Measurements from ENCODE around the gene LSM10. TPM values are rescaled to one million over a fixed set of nuclear protein-coding genes. Genes with fewer than 3 reads are reported as not detected.

The LSM10 gene
- total RNA-seq, 4 donors from 2014 or later, result 19.2 to 22.6 (median 21.4) TPM

GRCh38 chr1:36392836-36393235, 4.9 kb downstream of the LSM10 start:
- WGBS, result 92% methylated on average over 4 of the region's 4 CpGs
- TF ChIP-seq EP300 (IDR thresholded peaks at IDR 0.05) (no peak), POLR2AphosphoS5 (IDR thresholded peaks at IDR 0.05) (no peak), CTCF (IDR thresholded peaks at IDR 0.05) (no peak), POLR2A (IDR thresholded peaks at IDR 0.05) (no peak)
- no peak for DNase-seq (ENCODE audit: low spot score in 2 of 2)
- Histone ChIP-seq H3K4me1 (peaks cover 17% of the 10 kb centered on the region), H3K36me3 (peaks cover 38% of the 10 kb centered on the region), H3K27me3 (no peaks in the 10 kb centered on the region), H3K9me3 (no peaks in the 10 kb centered on the region), H3K4me3 (no peak overlapping the region), H3K27ac (no peak overlapping the region)

- H3K27me3 ChIP-seq, result no peaks in the 10 kb centered on the region
- WGBS, result 90% methylated on average over 8 of the region's 8 CpGs
- no peaks in the 10 kb centered on the region for H3K9me3 ChIP-seq
- peaks cover 38% of the 10 kb centered on the region for H3K36me3 ChIP-seq
- H3K27ac ChIP-seq, result no peak overlapping the region
- peaks cover 19% of the 10 kb centered on the region for H3K4me1 ChIP-seq
- no peak for DNase-seq (ENCODE audit: low spot score in 2 of 2)
- TF ChIP-seq POLR2AphosphoS5 (IDR thresholded peaks at IDR 0.05) (no peak), POLR2A (IDR thresholded peaks at IDR 0.05) (no peak), CTCF (IDR thresholded peaks at IDR 0.05) (no peak), EP300 (IDR thresholded peaks at IDR 0.05) (no peak)
- H3K4me3 ChIP-seq, result no peak overlapping the region
Measured at GRCh38 chr1:36391271-36391670, 6.4 kb downstream of the LSM10 start.

GRCh38 chr1:36390411-36390810, 7.3 kb downstream of the LSM10 start:
- H3K27me3 ChIP-seq, result no peaks in the 10 kb centered on the region
- DNase-seq (ENCODE audit: low spot score in 2 of 2), result no peak
- 84% methylated on average over 2 of the region's 2 CpGs for WGBS
- TF ChIP-seq POLR2AphosphoS5 (IDR thresholded peaks at IDR 0.05) (no peak), EP300 (IDR thresholded peaks at IDR 0.05) (no peak), POLR2A (IDR thresholded peaks at IDR 0.05) (no peak), CTCF (IDR thresholded peaks at IDR 0.05) (no peak)
- no peak overlapping the region for H3K27ac ChIP-seq
- peaks cover 38% of the 10 kb centered on the region for H3K36me3 ChIP-seq
- H3K9me3 ChIP-seq, result no peaks in the 10 kb centered on the region
- H3K4me1 ChIP-seq, result peaks cover 17% of the 10 kb centered on the region
- no peak overlapping the region for H3K4me3 ChIP-seq

- no peak overlapping the region for H3K27ac ChIP-seq
- DNase-seq (ENCODE audit: low spot score in 2 of 2), result no peak
Measured at GRCh38 chr1:36389999-36390398, 7.7 kb downstream of the LSM10 start.

GRCh38 chr1:36389261-36389660, 8.4 kb downstream of the LSM10 start:
- Histone ChIP-seq H3K36me3 (peaks cover 38% of the 10 kb centered on the region), H3K9me3 (no peaks in the 10 kb centered on the region), H3K4me1 (peaks cover 26% of the 10 kb centered on the region), H3K27me3 (no peaks in the 10 kb centered on the region), H3K4me3 (no peak overlapping the region), H3K27ac (peak overlapping the region; percentile 99)
- DNase-seq (ENCODE audit: low spot score in 2 of 2), result no peak
- 91% methylated on average over 2 of the region's 2 CpGs for WGBS
- TF ChIP-seq POLR2AphosphoS5 (IDR thresholded peaks at IDR 0.05) (no peak), EP300 (IDR thresholded peaks at IDR 0.05) (no peak), CTCF (IDR thresholded peaks at IDR 0.05) (no peak), POLR2A (IDR thresholded peaks at IDR 0.05) (no peak)

More at GRCh38 chr1:36389999-36390398, 7.7 kb downstream of the LSM10 start:
- H3K4me1 ChIP-seq, result peaks cover 18% of the 10 kb centered on the region
- TF ChIP-seq EP300 (IDR thresholded peaks at IDR 0.05) (no peak), POLR2A (IDR thresholded peaks at IDR 0.05) (no peak), POLR2AphosphoS5 (IDR thresholded peaks at IDR 0.05) (no peak)
- peaks cover 38% of the 10 kb centered on the region for H3K36me3 ChIP-seq
- no peak overlapping the region for H3K4me3 ChIP-seq
- H3K27me3 ChIP-seq, result no peaks in the 10 kb centered on the region
- WGBS, result 95% methylated on average over 1 of the region's 1 CpG
- H3K9me3 ChIP-seq, result no peaks in the 10 kb centered on the region

Measured in suprapubic skin (tissue), 4 donors.